NB4 (cell line): ENCODE results near the gene ZNF516.

Experiments
- DNase-seq: peaks from one replicate; pipeline ENCODE4 v3.0.0; 2010; ENCODE audit warnings: low read depth
- H3K4me3 ChIP-seq: one replicate; pipeline ENCODE4 v1.5.1; 2011; ENCODE audit warnings: mild to moderate bottlenecking, low read depth, low read length, moderate library complexity
- CTCF ChIP-seq: IDR thresholded peaks from one replicate; pipeline ENCODE4 v1.5.1; 2012; ENCODE audit warnings: low read depth, low read length
- MYC ChIP-seq: IDR thresholded peaks from 2 replicates; pipeline ENCODE4 v1.6.1; 2011; ENCODE audit warnings: low read depth, low read length
- POLR2A ChIP-seq: IDR thresholded peaks from 2 replicates; pipeline ENCODE4 v1.6.1; 2011; ENCODE audit warnings: mild to moderate bottlenecking; ENCODE audit not compliant: insufficient read length; ENCODE audit errors: extremely low read depth
- TF ChIP-seq, protein P1 (sequence below): IDR thresholded peaks from 2 replicates; pipeline ENCODE4 v1.6.1; 2011; ENCODE audit warnings: low read depth, low read length

The ZNF516 gene

GRCh38 chr18:76529433-76529811 lies 34.4 kb upstream of the ZNF516 start:
- TF ChIP-seq POLR2A (no peak), CTCF (no peak), MYC (no peak)
- TF ChIP-seq, protein P1, sequence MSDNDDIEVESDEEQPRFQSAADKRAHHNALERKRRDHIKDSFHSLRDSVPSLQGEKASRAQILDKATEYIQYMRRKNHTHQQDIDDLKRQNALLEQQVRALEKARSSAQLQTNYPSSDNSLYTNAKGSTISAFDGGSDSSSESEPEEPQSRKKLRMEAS = no peak

GRCh38 chr18:76528477-76529432 lies 33.7 kb upstream of the ZNF516 start:
- peak; percentile 97 for DNase-seq
- TF ChIP-seq, protein P1 = peak; percentile 72
- TF ChIP-seq POLR2A = no peak
- TF ChIP-seq CTCF = peak; percentile 35
- H3K4me3 ChIP-seq = peak overlapping the region; percentile 57

More at GRCh38 chr18:76529433-76529811, 34.4 kb upstream of the ZNF516 start:
- DNase-seq = no peak
- peak overlapping the region; percentile 57 for H3K4me3 ChIP-seq

GRCh38 chr18:76525911-76526310 lies 30.9 kb upstream of the ZNF516 start:
- TF ChIP-seq CTCF (no peak), POLR2A (no peak)
- no peak overlapping the region for H3K4me3 ChIP-seq
- no peak for DNase-seq

GRCh38 chr18:76524900-76525698 lies 30.1 kb upstream of the ZNF516 start:
- TF ChIP-seq, protein P1 = no peak
- TF ChIP-seq POLR2A = no peak
- TF ChIP-seq MYC = no peak
- TF ChIP-seq CTCF = no peak
- no peak for DNase-seq
- no peak overlapping the region for H3K4me3 ChIP-seq

- no peak for TF ChIP-seq POLR2A
- no peak for TF ChIP-seq CTCF
- DNase-seq = no peak
- no peak overlapping the region for H3K4me3 ChIP-seq
Observed at GRCh38 chr18:76524477-76524876, 29.4 kb upstream of the ZNF516 start.
